NCI-H2227 (cell line): ENCODE results near the gene RPS2.
"Not testable (repeated sequence)": the region's sequence is repeated elsewhere in the genome, so short reads cannot be mapped to it uniquely, and the experiment has no call there.

Experiments used
- DNase-seq: peaks from one replicate; lab custom pipeline; 2025; ENCODE audit not compliant: unreplicated experiment; lab: John Stamatoyannopoulos, UW

RPS2 gene

GRCh38 chr16:1942810-1943726 lies 21.6 kb downstream of the RPS2 start, which contains the start of gene MSRB1:
Gene MSRB1 (minus strand): TSS chr16:1943199. CDS start chr16:1943156, 43 bp downstream.
- DNase-seq, result peak; percentile 100

DNA sequence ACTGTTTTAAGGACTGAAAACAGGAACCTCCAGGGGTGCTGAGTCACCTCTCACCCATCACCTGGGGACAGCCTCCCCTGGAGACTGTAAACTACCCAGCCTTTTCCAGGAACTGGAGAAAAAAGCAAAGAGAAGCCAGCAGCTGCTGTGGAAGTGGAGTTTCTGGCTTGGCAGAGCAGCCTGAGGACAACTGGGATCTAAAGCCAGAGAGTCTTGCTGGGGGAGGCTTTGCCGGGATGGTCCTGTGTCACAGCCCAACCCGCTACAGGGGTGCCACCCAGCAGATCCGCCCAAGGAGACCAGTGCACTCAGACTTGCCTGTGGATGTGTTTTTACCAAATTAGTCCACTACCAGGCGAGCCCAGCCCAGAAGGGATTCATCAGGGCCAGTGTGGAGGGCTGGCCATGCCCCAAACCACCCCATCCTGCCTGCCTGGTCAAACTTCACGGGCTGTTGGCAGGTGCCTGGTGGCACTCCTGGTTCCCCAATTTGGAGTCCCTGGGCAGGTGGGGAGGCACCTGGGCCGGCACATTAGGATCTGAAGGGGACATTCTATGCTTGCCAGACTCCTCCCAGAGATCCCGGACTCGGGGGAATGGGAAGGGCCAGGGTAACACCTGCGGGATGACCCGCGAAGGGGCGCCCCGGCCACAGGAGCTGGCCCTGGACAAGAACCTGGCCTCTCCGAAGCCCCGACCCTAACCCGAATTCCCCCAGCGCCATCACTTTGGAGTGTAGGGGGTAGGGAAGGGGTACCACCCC lies 22.4 kb downstream of the RPS2 start:
- no peak for DNase-seq

DNA sequence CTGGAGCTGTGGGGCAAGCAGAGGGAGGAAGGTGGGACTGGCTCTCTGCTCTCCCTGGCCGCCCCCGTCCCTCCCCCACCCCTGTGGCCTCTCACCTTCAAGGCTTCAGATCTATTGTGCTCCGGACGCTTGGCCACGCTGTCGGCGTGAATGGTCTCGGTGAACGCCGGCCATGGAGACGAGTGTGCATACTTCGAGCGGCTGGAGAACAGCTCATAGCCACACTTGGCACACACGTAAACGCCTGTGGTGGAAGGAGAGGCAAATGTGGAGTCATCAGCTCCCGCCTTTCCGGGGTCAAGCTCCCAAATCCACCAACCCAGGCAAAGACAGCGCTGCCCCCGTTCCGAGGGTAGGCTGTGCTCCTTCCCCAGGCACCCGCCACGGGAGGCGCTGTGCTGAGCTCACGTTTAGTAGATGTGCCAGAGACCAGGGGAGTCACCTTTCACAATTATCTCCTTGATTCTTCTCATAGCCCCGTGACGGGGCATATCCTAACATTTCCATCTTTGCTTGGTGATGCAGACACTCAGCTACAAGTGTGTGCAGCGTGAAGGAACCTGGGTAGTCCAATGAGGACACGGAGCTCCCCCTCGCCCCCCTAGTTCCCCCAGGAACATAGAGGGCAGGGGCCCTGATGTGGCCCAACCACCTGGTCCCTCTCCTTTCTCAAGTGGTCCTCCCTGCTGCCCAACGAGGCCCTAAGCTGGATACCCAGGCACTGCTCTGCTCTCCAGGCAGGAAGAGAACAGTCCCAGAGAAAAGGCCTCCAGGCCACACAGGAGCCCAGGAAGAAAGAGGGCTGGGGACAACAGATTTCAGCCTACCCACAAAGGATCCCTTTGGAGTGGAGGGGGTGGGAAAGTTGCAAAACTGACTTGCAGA lies 23.2 kb downstream of the RPS2 start:
- DNase-seq, result peak; percentile 53

DNA sequence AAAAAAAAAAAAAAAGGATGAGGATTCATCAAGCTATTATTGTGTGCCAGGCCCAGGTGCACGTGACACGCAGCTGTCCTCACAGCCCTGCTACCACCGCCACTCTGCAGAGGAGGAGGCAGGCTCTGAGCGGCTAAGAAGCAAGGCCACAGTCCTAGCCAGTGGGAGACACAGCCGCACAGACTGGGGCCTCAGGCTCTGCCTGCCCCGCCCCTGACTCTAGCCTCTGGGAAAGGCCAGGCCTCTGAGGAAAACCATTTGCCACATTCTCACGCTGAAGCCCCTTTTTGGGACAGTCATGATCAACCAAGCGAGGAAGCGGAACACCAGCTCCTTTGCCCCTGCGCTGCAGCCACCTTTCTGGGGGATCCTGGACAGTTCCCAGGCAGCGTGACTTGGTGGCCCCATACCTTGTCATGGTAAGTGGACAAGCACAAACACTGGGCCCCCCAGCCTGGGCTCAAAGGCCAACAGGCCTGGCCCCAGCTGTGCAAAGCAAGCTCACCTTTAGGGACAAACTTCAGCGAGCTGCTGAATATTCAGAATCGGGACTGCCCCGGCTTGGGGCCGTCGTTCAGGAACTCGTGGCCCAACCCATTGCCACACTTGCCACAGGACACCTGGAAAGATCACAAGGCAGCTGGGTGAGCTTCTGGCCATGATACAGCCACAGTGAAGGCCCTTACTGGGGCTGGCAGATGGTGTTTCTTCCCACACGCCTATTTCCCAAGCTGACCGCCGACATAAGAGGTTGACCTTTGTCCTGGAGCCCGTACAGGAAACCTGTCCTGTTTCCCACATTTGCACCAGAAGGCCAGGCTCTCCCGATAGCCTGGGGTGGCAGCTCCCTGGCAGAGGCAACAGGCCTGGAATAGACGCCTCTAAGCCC lies 24.1 kb downstream of the RPS2 start:
- DNase-seq, result no peak

- DNase-seq, result not testable (repeated sequence)
These were observed 24.8 kb downstream of the RPS2 start for GRCh38 chr16:1939833-1940232.

DNA sequence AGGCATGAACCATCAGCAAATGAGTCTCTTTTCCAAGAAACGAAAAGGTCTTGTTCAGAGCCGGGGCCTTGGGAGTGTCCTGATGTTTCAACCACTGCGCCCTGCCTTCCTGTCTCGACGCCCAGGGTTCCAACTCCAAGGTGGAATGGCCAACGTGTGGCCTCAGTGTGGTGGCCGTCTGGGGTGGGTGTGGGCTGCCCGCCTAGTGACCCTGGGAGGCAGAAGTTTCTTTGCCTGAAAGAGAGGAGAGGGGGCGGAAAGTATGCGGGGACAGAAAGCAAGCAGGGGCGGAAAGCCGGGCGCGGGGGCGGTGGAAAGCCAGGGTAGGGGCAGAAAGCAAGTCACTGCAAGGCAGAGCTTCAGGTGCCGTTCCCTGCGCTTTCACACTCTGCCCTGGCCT lies 25.7 kb downstream of the RPS2 start:
- no peak for DNase-seq

GRCh38 chr16:1938316-1938715 lies 26.3 kb downstream of the RPS2 start:
- no peak for DNase-seq

DNA sequence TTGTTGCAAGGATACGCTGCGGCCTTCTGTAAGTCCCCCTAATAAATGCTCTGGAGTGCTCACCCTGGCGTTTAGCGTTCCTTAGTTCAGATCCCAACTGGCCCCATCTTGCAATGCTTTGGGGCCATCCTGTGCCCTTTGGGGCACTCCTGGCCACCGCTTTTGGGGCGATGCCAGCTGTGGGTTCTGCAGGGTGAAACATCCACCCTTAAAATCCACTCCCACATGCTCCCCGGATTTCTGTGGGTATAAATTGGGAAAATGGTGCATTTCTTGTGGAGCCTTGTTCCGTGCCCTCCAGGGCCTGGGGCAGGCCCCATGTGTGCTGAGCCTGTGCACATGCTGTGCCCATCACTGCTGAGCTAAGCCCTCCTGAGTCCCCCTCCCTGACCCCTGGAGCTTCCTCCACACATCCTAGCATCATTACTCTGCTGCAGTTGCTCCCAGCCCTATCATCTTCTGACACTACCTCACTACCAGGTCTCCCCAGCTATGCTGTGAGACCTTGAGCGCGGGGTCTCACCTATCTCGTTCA lies 27.6 kb downstream of the RPS2 start:
- no peak for DNase-seq

DNA sequence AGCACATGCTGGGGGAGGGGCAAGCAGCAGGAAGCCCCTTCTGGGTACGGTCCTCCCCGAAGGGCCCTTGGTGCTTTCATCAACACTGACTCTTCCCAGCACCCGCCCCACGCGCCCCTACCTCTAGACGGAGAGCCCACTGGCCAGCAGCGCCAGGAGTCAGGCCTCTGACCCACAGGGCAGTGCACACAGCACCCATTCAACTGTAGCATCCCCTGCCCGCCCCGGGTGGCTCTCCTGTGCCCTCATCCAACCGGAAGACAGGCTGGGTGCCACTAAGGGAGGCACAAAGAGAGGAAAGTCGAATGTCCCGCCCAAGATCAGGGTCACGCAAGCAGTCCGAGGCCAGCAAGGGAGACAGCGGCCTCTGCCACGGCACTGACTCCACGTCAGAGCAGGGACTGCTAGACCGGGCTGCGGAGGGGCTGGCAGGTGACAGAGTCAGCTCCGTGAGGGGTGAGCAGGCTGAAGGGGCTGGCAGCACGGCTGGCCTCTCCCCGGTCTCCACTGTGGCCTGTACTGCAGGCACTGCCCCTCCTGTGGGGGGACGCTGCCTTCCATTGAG lies 31.4 kb downstream of the RPS2 start:
- DNase-seq, result no peak

- DNase-seq, result peak; percentile 58
These were observed 32.3 kb downstream of the RPS2 start for GRCh38 chr16:1932050-1933028.

GRCh38 chr16:1930338-1930720 lies 34.3 kb downstream of the RPS2 start:
- no peak for DNase-seq

DNA sequence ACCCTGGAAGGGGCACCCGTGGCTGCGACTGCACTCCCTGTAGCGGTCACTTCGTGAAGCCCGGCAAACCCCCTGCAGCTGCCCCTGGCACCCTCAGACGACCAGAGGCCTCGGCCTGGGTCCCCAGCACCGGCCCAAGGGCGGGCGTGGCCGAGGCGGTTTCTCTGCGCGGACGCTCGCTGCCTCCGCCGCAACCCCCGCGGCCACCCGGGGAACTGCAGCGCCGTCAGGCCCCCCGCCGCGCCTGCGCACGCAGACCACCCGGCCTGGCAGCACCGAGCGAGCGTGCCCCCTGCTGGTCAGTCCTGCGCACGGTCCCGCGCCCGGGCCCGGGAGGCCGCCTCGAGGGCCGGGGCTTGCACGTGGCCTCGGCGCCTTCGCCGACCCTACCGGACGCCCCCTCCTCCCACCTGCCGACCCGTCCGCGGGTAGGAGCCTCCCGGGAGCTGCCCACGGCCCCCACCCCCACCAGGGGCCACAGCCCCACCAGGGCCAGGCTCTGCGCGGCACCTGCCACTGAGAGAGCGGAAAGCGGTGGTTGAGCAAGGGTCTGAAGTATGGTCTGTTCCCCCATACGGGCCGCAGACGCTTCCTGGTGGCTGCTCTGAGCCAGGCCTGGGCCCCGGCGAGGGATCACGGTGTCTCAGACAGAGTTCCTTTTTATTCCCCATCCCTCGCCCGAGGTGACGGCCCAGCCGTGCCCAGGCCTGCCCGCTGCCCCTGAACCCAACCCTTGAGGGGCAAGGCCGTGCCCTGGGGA lies 34.9 kb downstream of the RPS2 start:
- DNase-seq, result peak; percentile 94

DNA sequence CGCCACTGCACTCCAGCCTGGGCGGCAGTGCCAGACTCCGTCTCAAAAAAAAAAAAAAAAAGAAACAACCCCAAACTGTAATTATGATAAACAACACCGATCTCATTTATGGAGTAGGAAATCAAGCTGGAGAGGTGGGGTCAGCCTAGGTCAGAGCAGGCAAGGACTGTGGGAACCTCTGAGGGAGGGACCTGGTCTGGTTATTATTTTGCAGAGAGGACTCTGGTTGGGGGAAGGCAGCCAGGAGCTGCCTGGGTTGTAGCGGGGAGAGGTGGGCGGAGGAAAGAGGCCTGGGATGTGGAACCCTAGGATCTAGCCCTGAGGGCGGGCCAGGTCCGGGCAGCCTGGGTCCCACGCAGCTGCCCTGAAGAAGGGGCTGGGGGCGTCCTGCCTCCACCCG lies 35.5 kb downstream of the RPS2 start:
- DNase-seq, result peak; percentile 79

- no peak for DNase-seq
These were observed 38.4 kb downstream of the RPS2 start for GRCh38 chr16:1926271-1926670.

DNA sequence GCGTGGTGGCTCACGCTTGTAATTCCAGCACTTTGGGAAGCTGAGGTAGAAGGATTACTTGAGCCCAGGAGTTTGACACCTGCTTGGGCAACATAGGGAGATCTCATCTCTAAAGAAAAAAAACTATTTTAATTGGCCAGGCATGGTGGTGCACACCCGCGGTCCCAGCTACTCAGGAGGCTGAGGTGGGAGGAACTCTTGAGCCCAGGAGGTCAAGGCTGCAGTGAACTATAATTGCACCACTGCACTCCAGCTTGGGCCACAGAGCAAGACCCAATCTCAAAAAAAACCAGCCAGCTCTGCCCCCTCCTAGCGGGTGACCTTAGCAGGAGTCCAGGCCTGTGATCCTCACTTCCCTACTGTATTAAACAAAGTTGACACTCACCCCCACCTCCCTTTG lies 40.5 kb downstream of the RPS2 start:
- no peak for DNase-seq

- DNase-seq, result peak; percentile 71
These were observed 41.2 kb downstream of the RPS2 start for GRCh38 chr16:1923299-1924034.

GRCh38 chr16:1922357-1922756 lies 42.3 kb downstream of the RPS2 start:
- no peak for DNase-seq
